ENCODE data around the gene CHRNB4.

- TF ChIP-seq POU2F2 (IDR thresholded peaks at IDR 0.05; ENCODE audit: low read depth, low read length) (no peak), POLR2AphosphoS5 (IDR thresholded peaks at IDR 0.05; ENCODE audit: low read depth, low read length) (no peak), POLR2A (IDR thresholded peaks at IDR 0.05; ENCODE audit: low read depth, low read length) (no peak), TAF1 (IDR thresholded peaks at IDR 0.05; ENCODE audit: low read depth, low read length) (no peak), PAX5 (IDR thresholded peaks at IDR 0.05; ENCODE audit: insufficient read depth, low read length, severe bottlenecking) (no peak)
Observed at GRCh38 chr15:78605680-78606079, 35.3 kb downstream of the CHRNB4 start.
